Measurements from ENCODE around the gene LGALS9B. TPM values are rescaled to one million over a fixed set of nuclear protein-coding genes. Genes with fewer than 3 reads are reported as not detected.
"Not testable (repeated sequence)": the region's sequence is repeated elsewhere in the genome, so short reads cannot be mapped to it uniquely, and the experiment has no call there.

LGALS9B gene
- total RNA-seq: not detected
- 0.27 TPM for polyA plus RNA-seq (2013, experiment 1 of 2)
- 0.20 TPM for polyA plus RNA-seq (2013, experiment 2 of 2)
- 0 to 0.24 (median 0) reads per million in 172 experiments for total RNA-seq

DNA sequence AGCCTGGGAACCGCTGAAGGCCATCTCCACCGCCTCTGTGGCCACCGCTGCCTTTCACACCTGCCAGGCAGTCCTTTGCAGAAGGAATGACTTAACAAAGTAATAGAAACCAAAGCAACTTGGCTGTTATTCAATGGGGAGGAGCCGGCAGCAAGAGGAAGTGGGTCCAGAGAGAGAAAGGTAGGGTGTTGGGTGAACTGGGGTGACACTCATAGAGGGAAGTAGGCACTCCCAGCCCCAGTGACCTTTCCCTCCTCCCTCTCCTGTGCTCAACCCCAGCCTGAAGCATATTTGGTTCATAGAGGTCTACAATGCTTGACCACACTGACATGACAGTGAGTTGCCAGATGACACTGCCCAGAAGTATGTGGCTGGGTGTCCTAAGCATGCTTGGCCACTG, at the start of gene LGALS9B:
Gene LGALS9B (minus strand): TSS at position 93 of the 400 bp plus-strand sequence. CDS start 69 bp downstream, at position 24.
- ATAC-seq (ENCODE audit: poor library complexity): peak; percentile 79
- H3K27me3 ChIP-seq (ENCODE audit: control insufficient read depth in 1 of 2, insufficient read depth in 2 of 2, low read length in 2 of 2); intact Hi-C loops (cut with DNase I, micrococcal nuclease); H3K36me3 Mint-ChIP-seq (ENCODE audit: low read depth); H3K9me3 Mint-ChIP-seq; POLR2A ChIA-PET; CTCF ChIA-PET; DNase-seq; H3K27me3 Mint-ChIP-seq; H3K36me3 ChIP-seq (ENCODE audit: insufficient read depth, low read length); H3K4me1 Mint-ChIP-seq (ENCODE audit: low read depth); H3K4me3 ChIP-seq (ENCODE audit: low read length); H3K4me3 Mint-ChIP-seq; H3K27ac ChIP-seq (ENCODE audit: low read depth in 1 of 2, low read length in 2 of 2); H3K4me1 ChIP-seq (ENCODE audit: insufficient read depth, low read length); H3K9me3 ChIP-seq (ENCODE audit: control insufficient read depth in 1 of 2, insufficient read depth in 1 of 2, low read length in 2 of 2); H3K27ac Mint-ChIP-seq: not testable (repeated sequence)

DNA sequence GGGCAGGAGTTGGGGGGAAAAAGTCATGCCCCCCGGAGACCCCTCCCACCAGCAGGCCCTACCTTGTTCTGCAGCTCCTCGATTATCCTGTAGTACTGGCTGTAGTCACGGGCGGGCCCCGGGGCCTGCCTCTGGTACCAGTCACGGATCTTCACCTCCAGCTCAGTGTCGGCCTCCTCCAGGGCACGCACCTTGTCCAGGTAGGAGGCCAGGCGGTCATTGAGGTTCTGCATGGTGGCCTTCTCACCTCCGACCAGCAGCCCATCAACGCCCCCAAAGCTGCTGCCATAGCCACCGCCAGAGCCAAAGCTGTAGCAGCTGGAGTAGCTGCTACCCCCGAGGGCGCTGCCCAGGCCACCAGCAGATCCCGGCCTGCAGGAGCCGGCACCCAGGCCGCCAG, 49.6 kb upstream of the LGALS9B start:
- H3K4me3 Mint-ChIP-seq; H3K36me3 Mint-ChIP-seq (ENCODE audit: low read depth); H3K4me3 ChIP-seq (ENCODE audit: low read length); H3K27ac Mint-ChIP-seq; intact Hi-C loops (cut with DNase I, micrococcal nuclease); H3K27ac ChIP-seq (ENCODE audit: low read depth in 1 of 2, low read length in 2 of 2); H3K9me3 ChIP-seq (ENCODE audit: control insufficient read depth in 1 of 2, insufficient read depth in 1 of 2, low read length in 2 of 2); H3K4me1 Mint-ChIP-seq (ENCODE audit: low read depth); DNase-seq; H3K27me3 ChIP-seq (ENCODE audit: control insufficient read depth in 1 of 2, insufficient read depth in 2 of 2, low read length in 2 of 2); CTCF ChIA-PET; H3K36me3 ChIP-seq (ENCODE audit: insufficient read depth, low read length); H3K9me3 Mint-ChIP-seq; ATAC-seq (ENCODE audit: poor library complexity); H3K4me1 ChIP-seq (ENCODE audit: insufficient read depth, low read length); H3K27me3 Mint-ChIP-seq; POLR2A ChIA-PET: not testable (repeated sequence)

DNA sequence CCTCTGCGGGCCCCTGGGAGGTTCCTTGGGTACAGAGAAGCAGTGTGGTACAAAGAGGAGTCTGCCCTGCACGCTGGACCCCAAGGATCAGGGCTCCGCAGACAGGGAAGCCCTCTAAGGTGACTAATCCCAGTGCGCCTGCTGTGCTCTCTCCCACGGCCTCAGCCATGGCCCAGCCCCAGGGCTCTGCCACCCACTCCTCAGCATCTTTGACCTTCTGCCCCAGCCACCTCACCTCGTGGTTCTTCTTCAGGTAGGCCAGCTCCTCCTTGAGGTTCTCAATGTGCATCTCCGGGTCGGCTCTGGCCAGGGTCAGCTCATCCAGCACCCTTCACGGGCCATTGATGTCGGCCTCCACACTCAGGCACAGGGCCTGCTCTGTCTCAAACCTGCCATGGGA, 47.8 kb upstream of the LGALS9B start:
- H3K36me3 ChIP-seq (ENCODE audit: insufficient read depth, low read length); H3K27me3 ChIP-seq (ENCODE audit: control insufficient read depth in 1 of 2, insufficient read depth in 2 of 2, low read length in 2 of 2); H3K27ac Mint-ChIP-seq; H3K27ac ChIP-seq (ENCODE audit: low read depth in 1 of 2, low read length in 2 of 2); H3K4me1 Mint-ChIP-seq (ENCODE audit: low read depth); H3K36me3 Mint-ChIP-seq (ENCODE audit: low read depth); H3K9me3 ChIP-seq (ENCODE audit: control insufficient read depth in 1 of 2, insufficient read depth in 1 of 2, low read length in 2 of 2); POLR2A ChIA-PET; H3K27me3 Mint-ChIP-seq; H3K4me1 ChIP-seq (ENCODE audit: insufficient read depth, low read length); H3K9me3 Mint-ChIP-seq; ATAC-seq (ENCODE audit: poor library complexity); intact Hi-C loops (cut with DNase I, micrococcal nuclease); H3K4me3 ChIP-seq (ENCODE audit: low read length); H3K4me3 Mint-ChIP-seq; DNase-seq; CTCF ChIA-PET: not testable (repeated sequence)

DNA sequence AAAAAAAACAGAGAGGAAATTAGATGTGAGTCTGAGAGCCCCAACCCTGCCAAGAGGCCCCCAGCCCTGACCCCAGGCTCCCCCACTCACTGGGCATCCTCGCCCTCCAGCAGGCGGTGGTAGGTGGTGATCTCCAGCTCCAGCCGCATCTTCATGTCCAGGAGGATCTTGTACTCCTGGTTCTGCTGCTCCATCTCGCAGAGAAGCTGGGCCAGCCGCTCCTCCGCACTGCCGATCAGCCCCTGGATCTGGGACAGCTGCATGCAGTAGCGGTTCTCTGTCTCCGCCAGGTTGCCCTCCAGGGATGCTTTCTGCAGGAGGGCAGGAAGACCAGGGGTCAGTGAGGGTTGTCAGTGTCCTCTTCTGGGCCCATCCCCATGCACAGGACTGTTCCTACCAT, 46.2 kb upstream of the LGALS9B start:
- H3K4me1 ChIP-seq (ENCODE audit: insufficient read depth, low read length); H3K27me3 ChIP-seq (ENCODE audit: control insufficient read depth in 1 of 2, insufficient read depth in 2 of 2, low read length in 2 of 2); H3K27me3 Mint-ChIP-seq; H3K36me3 ChIP-seq (ENCODE audit: insufficient read depth, low read length); ATAC-seq (ENCODE audit: poor library complexity); CTCF ChIA-PET; H3K27ac Mint-ChIP-seq; DNase-seq; H3K4me1 Mint-ChIP-seq (ENCODE audit: low read depth); POLR2A ChIA-PET; H3K4me3 Mint-ChIP-seq; H3K27ac ChIP-seq (ENCODE audit: low read depth in 1 of 2, low read length in 2 of 2); H3K9me3 ChIP-seq (ENCODE audit: control insufficient read depth in 1 of 2, insufficient read depth in 1 of 2, low read length in 2 of 2); intact Hi-C loops (cut with DNase I, micrococcal nuclease); H3K9me3 Mint-ChIP-seq; H3K36me3 Mint-ChIP-seq (ENCODE audit: low read depth); H3K4me3 ChIP-seq (ENCODE audit: low read length): not testable (repeated sequence)

GRCh38 chr17:20512378-20512777, 45.0 kb upstream of the LGALS9B start:
- H3K4me3 ChIP-seq (ENCODE audit: low read length); intact Hi-C loops (cut with DNase I, micrococcal nuclease); H3K27me3 ChIP-seq (ENCODE audit: control insufficient read depth in 1 of 2, insufficient read depth in 2 of 2, low read length in 2 of 2); ATAC-seq (ENCODE audit: poor library complexity); H3K36me3 Mint-ChIP-seq (ENCODE audit: low read depth); H3K4me1 Mint-ChIP-seq (ENCODE audit: low read depth); H3K36me3 ChIP-seq (ENCODE audit: insufficient read depth, low read length); POLR2A ChIA-PET; H3K9me3 Mint-ChIP-seq; H3K4me3 Mint-ChIP-seq; H3K27ac ChIP-seq (ENCODE audit: low read depth in 1 of 2, low read length in 2 of 2); H3K27ac Mint-ChIP-seq; H3K9me3 ChIP-seq (ENCODE audit: control insufficient read depth in 1 of 2, insufficient read depth in 1 of 2, low read length in 2 of 2); CTCF ChIA-PET; H3K4me1 ChIP-seq (ENCODE audit: insufficient read depth, low read length); H3K27me3 Mint-ChIP-seq; DNase-seq: not testable (repeated sequence)

GRCh38 chr17:20511778-20512177, 44.4 kb upstream of the LGALS9B start:
- H3K36me3 ChIP-seq (ENCODE audit: insufficient read depth, low read length); H3K27ac Mint-ChIP-seq; H3K4me1 ChIP-seq (ENCODE audit: insufficient read depth, low read length); H3K36me3 Mint-ChIP-seq (ENCODE audit: low read depth); ATAC-seq (ENCODE audit: poor library complexity); H3K9me3 ChIP-seq (ENCODE audit: control insufficient read depth in 1 of 2, insufficient read depth in 1 of 2, low read length in 2 of 2); H3K4me3 Mint-ChIP-seq; H3K27me3 Mint-ChIP-seq; H3K4me3 ChIP-seq (ENCODE audit: low read length); CTCF ChIA-PET; H3K9me3 Mint-ChIP-seq; DNase-seq; H3K4me1 Mint-ChIP-seq (ENCODE audit: low read depth); intact Hi-C loops (cut with DNase I, micrococcal nuclease); POLR2A ChIA-PET; H3K27me3 ChIP-seq (ENCODE audit: control insufficient read depth in 1 of 2, insufficient read depth in 2 of 2, low read length in 2 of 2); H3K27ac ChIP-seq (ENCODE audit: low read depth in 1 of 2, low read length in 2 of 2): not testable (repeated sequence)

DNA sequence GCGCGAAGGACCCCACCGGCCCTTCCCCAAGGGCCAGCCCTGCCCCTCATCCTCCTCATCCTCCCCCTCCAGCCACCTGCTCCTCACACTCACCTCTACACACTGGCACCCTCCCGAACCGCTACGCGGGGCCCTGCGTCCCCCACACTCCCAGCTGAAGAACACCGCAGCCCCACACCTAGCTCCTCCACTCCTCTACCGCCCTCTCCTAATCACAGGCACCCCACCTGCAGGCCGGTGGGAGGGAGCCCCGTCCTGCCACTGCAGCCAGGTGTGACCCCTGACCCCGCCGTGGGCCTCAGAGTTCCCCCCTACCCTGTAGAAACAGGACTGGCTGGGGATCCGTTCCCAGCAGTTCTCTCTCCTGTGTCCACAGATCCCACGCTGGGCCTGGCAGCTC, 38.0 kb upstream of the LGALS9B start:
- H3K4me3 Mint-ChIP-seq; H3K27ac ChIP-seq (ENCODE audit: low read depth in 1 of 2, low read length in 2 of 2); H3K36me3 Mint-ChIP-seq (ENCODE audit: low read depth); H3K27ac Mint-ChIP-seq; H3K27me3 Mint-ChIP-seq; ATAC-seq (ENCODE audit: poor library complexity); intact Hi-C loops (cut with DNase I, micrococcal nuclease); DNase-seq; H3K4me1 Mint-ChIP-seq (ENCODE audit: low read depth); H3K9me3 ChIP-seq (ENCODE audit: control insufficient read depth in 1 of 2, insufficient read depth in 1 of 2, low read length in 2 of 2); POLR2A ChIA-PET; H3K27me3 ChIP-seq (ENCODE audit: control insufficient read depth in 1 of 2, insufficient read depth in 2 of 2, low read length in 2 of 2); H3K4me3 ChIP-seq (ENCODE audit: low read length); H3K9me3 Mint-ChIP-seq; H3K4me1 ChIP-seq (ENCODE audit: insufficient read depth, low read length); CTCF ChIA-PET; H3K36me3 ChIP-seq (ENCODE audit: insufficient read depth, low read length): not testable (repeated sequence)
